ENCODE results near the gene TRRAP.

DNA sequence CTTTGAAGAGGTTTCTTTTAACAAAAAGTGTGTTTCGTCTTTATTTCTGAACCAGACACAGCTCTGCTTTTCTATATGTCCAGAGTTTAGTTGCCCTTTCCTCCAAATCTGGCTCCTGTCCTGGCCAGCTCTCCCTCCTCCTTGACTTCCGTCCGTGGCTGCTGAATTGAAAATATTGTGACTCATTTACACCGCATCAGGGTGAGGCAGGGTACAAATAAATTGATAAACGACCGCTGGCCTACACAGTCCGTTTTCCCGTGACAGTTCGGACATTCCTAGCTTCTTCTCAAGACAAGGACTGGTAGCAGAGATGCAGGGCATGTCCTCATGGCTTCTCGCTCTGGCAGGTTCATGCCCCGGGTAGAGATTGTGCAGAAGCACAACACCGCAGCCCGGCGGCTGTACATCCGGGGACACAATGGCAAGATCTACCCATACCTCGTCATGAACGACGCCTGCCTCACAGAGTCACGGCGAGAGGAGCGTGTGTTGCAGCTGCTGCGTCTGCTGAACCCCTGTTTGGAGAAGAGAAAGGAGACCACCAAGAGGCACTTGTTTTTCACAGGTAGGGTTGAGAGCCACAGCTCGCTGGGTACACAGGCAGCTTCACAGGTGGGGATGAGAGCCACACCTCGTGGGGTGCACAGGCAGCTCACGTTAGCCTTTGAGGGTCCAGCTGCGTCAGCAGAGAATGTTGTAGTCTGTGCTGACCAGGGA is 126.6 kb downstream of the TRRAP start:
- TF ChIP-seq, protein P1, sequence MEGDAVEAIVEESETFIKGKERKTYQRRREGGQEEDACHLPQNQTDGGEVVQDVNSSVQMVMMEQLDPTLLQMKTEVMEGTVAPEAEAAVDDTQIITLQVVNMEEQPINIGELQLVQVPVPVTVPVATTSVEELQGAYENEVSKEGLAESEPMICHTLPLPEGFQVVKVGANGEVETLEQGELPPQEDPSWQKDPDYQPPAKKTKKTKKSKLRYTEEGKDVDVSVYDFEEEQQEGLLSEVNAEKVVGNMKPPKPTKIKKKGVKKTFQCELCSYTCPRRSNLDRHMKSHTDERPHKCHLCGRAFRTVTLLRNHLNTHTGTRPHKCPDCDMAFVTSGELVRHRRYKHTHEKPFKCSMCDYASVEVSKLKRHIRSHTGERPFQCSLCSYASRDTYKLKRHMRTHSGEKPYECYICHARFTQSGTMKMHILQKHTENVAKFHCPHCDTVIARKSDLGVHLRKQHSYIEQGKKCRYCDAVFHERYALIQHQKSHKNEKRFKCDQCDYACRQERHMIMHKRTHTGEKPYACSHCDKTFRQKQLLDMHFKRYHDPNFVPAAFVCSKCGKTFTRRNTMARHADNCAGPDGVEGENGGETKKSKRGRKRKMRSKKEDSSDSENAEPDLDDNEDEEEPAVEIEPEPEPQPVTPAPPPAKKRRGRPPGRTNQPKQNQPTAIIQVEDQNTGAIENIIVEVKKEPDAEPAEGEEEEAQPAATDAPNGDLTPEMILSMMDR (IDR thresholded peaks at IDR 0.05), result no peak
- no peak for TF ChIP-seq POLR2A (IDR thresholded peaks at IDR 0.05)

All from body of pancreas (tissue), 4 donors.